DMS53 treated with DMSO at 0.1 percent for 48 hours (cell line): ENCODE results near the gene CLCC1.
"Not testable (repeated sequence)": the region's sequence is repeated elsewhere in the genome, so short reads cannot be mapped to it uniquely, and the experiment has no call there.

Experiments used
- DNase-seq: peaks from one replicate; lab custom pipeline; 2025; ENCODE audit not compliant: unreplicated experiment; lab: John Stamatoyannopoulos, UW

Gene CLCC1, protein sequence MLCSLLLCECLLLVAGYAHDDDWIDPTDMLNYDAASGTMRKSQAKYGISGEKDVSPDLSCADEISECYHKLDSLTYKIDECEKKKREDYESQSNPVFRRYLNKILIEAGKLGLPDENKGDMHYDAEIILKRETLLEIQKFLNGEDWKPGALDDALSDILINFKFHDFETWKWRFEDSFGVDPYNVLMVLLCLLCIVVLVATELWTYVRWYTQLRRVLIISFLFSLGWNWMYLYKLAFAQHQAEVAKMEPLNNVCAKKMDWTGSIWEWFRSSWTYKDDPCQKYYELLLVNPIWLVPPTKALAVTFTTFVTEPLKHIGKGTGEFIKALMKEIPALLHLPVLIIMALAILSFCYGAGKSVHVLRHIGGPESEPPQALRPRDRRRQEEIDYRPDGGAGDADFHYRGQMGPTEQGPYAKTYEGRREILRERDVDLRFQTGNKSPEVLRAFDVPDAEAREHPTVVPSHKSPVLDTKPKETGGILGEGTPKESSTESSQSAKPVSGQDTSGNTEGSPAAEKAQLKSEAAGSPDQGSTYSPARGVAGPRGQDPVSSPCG

DNA sequence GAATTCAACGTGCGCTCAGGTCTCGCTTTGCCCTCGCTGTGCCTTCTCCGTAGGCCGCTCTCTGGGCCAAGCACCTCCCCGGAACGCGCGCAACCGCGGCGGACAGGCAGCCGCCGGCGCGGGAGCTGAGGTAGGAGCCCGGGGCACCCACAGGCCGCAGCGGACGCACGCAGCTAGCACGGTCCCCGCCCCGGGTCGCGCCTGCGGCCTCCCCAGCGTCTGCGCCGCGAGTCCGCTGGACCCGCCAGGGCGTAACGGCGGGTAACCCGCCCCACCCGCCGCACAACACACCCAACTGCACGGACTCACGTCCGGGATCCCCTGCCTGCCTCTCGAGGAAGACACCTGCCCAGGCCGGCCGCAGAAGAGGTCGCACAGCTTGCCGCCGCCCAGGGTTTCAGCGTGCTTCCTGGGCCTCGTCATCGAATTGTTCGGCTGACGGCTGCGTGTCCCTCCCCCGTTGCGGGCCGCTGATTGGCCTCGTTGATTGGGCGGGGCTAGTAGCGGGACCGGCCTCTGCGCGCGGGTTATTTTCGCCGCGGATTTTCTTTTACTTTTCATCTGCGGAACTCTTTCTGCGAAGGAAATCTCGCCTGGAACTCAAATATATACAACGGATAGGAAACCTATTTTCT lies at the start of gene CLCC1:
TSS of gene CLCC1 (minus strand) at position 433 of the 635 bp plus-strand sequence. CDS start 13,047 bp downstream, outside the sequence.
- DNase-seq = peak; percentile 90

GRCh38 chr1:109011335-109011734 lies 48.1 kb upstream of the CLCC1 start:
- DNase-seq = no peak

- not testable (repeated sequence) for DNase-seq
These were observed 33.3 kb upstream of the CLCC1 start for GRCh38 chr1:108996622-108997021.

DNA sequence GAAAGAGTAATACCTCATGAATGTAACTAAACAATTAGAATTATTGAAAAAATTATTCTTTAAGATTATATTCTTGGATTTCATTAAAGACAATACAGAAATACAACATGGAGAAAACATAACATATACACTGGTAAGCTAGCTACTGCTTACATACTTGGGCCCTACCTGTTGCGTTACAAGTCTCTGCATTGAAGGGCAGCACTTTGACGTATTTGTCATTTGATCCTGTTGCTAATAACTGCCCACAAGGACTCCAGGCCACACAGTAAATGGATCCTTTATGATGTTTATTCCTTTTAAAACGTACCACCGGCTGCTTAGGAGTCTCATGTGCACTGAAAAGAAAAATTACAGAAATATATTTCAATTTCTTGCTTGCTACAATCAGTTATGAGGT lies 19.8 kb upstream of the CLCC1 start:
- no peak for DNase-seq

GRCh38 chr1:108976658-108977057 lies 13.4 kb upstream of the CLCC1 start:
- no peak for DNase-seq

DNA sequence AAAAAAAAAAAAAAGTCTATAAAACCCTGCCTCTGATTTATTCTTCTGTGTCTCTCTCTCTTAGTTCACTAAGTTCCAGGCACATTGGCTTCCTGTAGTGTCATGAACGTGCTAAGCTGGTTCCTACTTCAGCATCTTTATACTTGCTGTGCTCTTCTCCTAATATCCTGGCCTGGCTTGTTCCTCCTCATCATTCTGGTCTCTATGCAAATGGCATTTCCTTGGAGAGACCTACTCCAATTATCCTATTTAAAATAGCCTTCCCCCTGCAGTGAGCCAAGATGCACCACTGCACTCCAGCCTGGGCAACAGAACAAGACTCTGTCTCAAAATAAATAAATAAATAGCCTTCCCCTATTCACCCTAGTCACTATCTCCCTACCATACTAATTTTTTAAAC lies 9.7 kb upstream of the CLCC1 start:
- no peak for DNase-seq

GRCh38 chr1:108969346-108969745 lies 6.1 kb upstream of the CLCC1 start:
- DNase-seq = no peak

DNA sequence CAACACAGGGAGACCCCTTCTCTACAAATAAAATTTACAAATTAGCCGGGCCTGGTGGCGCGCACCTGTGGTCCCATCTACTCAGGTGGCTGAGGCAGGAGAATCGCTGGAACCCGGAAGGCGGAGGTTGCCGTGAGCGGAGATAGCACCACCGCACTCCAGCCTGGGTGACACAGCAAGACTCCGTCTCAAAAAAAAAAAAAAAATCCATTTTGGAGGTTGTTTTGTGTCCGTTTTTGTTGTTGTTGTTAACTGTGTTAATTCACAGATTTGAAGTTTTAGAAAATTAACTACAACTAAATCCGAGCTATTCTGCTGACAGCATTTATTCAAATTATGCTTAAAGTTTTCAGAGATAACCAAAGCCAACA lies 618 bp downstream of the CLCC1 start:
- peak; percentile 49 for DNase-seq

DNA sequence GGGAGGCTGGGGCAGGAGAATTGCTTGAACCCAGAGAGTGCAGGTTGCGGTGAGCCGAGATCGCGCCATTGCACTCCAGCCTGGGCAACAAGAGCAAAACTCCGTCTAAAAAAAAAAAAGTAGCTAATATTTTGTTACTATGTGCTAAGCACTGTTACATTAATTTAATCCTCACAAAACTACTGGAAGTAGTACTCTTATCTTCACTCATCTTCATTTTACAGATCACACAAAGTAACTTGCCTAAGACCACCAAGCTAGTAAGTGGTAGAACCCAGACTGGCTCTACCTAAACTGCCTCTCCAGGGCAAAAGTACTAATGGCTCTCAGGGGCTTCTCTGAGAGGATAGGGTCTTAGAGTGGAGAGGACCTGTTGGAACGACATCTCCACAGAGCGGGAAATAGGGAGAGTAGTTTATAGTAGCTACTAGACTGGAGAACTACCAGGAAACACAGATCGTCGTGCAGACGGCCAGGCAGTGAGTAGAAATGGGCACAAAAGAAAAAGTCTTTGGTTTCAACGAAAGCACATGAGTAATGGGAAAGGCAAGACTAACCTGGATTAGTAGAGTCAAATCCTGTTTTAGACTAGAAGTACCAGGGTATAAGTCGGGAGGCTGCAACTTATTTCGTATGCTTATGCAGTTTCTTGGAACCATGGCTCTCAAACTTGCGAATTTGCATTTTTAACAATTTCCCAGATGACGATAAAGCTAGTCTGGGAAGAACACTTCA lies 1.4 kb downstream of the CLCC1 start:
- DNase-seq = peak; percentile 28

GRCh38 chr1:108961198-108961597 lies 2.1 kb downstream of the CLCC1 start:
- DNase-seq = no peak

DNA sequence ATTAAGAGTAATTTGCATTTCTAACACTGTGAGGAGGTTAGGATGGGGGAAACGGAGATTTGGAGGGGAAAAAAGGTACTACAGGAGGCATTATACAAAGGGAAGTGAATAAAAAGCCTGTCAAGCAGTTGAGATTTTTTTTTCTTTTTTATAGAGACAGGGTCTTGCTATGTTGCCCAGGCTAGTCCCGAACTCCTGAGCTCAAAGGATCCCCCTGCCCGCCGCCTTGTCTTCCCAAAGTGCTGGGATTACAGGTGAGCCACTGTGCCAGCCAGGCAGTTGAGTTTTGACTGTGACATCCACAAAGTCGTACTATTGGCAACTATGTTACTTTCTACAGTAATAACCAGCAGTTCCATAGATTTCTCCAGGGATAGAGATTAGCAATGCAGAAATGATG lies 2.6 kb downstream of the CLCC1 start:
- no peak for DNase-seq

GRCh38 chr1:108957888-108958287 lies 5.4 kb downstream of the CLCC1 start:
- no peak for DNase-seq

DNA sequence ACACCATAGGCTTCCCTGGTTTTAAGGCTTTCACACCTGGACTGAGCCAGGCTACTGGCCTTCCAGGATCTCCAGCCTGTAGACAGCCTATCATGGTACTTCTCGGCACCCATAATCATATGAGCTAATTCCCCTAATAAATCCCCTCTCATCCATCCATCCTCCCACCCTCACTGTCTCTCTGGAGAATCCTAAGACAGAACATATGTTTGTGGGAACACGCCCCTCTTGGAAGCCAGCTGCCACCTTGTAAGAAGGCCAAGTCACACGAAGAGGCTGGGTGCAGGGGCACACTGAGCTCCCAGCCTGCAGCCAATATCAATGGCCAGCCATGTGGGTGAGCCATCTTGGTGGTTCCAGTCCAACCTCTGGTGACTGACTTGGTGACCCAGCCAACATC lies 7.4 kb downstream of the CLCC1 start:
- no peak for DNase-seq

GRCh38 chr1:108955111-108955510 lies 8.2 kb downstream of the CLCC1 start:
- no peak for DNase-seq

GRCh38 chr1:108953452-108953851 lies 9.8 kb downstream of the CLCC1 start:
- no peak for DNase-seq

GRCh38 chr1:108951242-108951641 lies 12.0 kb downstream of the CLCC1 start:
- no peak for DNase-seq

- DNase-seq = no peak
These were observed 14.2 kb downstream of the CLCC1 start for GRCh38 chr1:108949044-108949443.

DNA sequence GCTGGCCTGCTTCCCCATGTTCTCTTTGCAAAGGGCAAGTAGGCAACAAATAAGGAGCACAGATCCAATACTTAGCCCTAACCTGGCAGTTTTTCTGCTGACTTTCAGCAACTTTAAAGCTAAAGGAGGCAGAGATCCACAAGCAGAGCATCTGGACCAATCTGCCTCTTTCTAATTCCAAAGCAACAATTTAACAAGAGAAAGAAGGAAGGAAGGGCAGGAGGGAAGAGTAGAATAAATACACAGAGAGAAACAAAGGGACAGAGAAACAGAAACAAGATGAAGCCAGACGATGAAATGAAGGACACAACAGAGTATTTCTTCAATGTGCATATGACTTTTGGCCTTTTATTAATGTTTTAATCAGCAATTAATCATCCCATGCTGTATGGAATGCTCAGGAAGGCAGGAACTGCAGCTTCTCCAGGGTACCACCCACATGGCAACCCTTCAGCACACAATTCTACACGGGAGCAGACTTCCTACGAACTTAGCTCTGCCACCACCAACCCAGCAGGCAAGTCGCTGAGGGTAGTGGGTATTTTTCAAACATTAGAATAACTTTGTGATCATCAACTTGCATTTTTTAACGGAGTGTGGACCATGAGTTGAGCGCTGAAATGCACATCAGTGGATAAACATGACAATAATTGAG lies 15.3 kb downstream of the CLCC1 start:
- DNase-seq = no peak

DNA sequence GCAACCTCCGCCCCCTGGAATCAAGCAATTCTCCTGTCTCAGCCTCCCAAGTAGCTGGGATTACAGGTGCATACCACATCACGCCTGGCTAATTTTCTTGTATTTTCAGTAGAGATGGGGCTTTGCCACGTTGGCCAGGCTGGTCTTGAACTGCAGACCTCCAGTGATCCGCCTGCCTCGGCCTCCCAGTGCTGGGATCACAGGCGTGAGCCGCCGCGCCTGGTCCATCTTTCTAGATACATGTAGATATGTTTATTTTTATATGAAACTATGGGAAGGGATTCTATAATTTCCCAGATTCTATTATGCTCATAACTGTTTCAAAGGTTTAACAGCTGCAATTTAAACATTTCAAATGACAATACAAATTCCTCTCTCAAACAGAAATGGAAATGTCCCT lies 27.1 kb downstream of the CLCC1 start:
- DNase-seq = no peak

GRCh38 chr1:108933944-108934343 lies 29.3 kb downstream of the CLCC1 start:
- DNase-seq = no peak

DNA sequence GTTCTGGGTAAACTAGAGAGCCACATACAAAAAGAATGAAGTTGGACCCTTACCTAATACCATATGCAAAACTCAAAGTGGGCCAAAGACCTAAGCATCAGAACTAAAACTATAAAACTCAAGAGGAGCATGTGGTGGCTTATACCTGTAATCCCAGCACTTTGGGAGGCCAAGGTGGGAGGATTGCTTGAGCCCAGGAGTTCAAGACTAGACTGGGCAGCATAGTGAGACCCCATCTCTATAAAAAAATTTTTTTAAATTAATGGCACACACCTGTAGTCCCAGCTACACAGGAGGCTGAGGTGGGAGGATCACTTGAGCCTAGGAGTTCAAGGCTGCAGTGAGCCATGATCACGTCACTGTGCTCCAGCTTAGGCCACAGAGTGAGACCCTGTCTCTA lies 35.7 kb downstream of the CLCC1 start:
- not testable (repeated sequence) for DNase-seq
